Measurements from ENCODE around the gene PSTPIP1.
"Not testable (repeated sequence)": the region's sequence is repeated elsewhere in the genome, so short reads cannot be mapped to it uniquely, and the experiment has no call there.

PSTPIP1 gene

DNA sequence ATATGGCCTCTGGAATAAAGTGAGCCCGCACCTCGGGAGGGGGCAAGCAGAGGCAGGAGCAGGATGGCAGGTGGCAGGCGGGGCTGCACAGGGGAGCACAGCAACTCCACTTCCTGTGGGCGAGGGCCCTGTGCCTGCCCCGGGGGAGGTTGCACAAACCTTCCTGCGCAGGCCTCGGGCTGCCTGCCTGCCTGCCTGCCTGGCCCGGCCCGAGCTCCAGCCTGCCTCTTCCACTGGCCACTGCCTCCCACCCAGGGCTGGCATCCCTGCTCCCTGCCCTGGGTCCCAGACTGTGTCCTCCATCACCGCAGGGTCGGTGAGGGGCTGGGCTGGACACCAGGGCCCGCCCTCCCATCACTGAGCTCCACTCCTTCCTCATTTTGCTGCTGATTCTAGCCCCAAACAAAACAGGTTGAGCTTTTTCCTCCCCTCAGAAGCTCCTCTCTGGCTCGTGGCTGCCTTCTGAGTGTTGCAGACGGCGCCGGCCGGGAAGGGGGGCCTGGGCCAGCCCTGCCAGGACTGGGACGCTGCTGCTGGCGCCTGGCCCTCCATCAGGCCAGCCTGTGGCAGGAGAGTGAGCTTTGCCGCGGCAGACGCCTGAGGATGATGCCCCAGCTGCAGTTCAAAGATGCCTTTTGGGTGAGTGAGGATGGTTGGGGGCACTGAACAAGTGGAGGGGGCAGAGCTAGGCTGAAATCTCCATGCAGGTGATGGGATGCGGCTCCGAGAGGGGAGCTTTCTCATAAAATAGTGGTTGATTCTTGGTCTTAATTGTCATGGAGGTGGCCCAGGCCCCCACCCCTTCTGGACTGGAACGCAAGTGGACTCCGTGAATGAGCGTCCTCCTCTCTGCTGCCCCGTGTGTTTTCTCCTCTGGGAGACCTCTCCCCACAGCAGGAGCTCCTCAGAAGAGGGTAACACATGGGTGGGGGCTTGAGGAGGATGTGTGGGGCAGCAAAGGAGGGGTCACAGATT lies at the start of gene PSTPIP1:
Gene PSTPIP1, plus strand, starts transcription at position 156 of the 975 bp plus-strand sequence. Its CDS starts 448 bp downstream, at position 604.
- DNase-seq: peak; percentile 68

- DNase-seq: no peak
Measured at GRCh38 chr15:76945494-76946093, 49.3 kb upstream of the PSTPIP1 start.

GRCh38 chr15:76947454-76947853 lies 47.5 kb upstream of the PSTPIP1 start:
- no peak for DNase-seq

GRCh38 chr15:76951220-76951619 lies 43.7 kb upstream of the PSTPIP1 start:
- DNase-seq: peak; percentile 24

DNA sequence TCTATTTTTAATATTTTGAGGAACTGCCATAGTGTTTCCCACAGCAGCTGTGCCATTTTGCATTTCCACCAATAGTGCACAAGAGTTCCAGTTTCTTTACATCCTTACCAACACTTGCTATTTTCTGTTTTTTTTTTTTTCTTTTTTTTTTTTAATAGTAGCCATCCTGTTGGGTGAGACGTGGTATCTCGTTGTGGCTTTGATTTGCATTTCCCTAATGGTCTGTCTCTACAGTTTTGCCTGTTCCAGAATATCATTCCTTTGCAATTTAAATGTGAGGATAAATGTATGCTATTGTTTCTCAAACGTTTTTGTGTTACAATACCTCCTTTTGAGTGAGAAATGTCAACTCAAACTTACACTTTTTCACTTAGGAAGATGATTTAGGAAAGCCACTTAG lies 41.0 kb upstream of the PSTPIP1 start:
- no peak for DNase-seq

GRCh38 chr15:76954744-76955143 lies 40.2 kb upstream of the PSTPIP1 start:
- DNase-seq: peak; percentile 39

GRCh38 chr15:76961268-76962011 lies 33.5 kb upstream of the PSTPIP1 start:
- no peak for DNase-seq

- DNase-seq: no peak
Measured at GRCh38 chr15:76962337-76963013, 32.5 kb upstream of the PSTPIP1 start.

DNA sequence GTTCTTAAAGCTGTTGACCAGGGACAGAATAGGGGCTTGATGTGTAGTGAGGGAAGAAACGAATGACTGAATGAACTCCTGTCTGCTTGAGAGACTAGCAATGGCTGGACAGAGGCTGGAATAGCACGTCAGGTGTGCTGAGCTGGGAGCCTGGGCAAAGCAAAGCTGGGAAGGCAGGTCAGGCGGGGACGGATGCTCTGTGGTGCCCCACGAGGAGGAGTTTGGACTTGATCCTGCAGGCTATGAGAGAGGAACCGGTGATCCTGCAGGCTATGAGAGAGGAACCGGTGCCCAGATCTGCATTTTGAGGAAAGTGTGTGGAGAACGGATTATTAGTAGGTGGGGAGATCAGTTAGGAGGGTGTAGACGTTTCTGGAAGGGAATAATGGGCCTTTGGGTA lies 31.3 kb upstream of the PSTPIP1 start:
- DNase-seq: no peak

GRCh38 chr15:76964157-76964556 lies 30.8 kb upstream of the PSTPIP1 start:
- DNase-seq: no peak

DNA sequence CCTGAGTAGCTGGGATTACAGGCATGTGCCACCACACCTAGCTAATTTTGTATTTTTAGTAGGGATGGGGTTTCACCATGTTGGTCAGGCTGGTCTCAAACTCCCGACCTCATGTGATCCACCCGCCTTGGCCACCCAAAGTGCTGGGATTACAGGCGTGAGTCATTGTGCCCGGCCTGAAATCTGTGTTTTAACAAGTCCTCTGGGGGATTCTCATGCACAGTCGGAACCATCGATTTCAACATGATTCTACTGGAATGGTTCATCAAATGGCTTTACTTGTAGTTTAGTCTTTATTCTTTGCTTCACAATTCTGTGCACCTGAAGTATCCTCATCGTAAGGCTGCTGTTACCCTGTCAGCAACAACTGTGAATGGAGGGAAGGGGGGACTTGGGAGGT lies 28.9 kb upstream of the PSTPIP1 start:
- DNase-seq: not testable (repeated sequence)

DNA sequence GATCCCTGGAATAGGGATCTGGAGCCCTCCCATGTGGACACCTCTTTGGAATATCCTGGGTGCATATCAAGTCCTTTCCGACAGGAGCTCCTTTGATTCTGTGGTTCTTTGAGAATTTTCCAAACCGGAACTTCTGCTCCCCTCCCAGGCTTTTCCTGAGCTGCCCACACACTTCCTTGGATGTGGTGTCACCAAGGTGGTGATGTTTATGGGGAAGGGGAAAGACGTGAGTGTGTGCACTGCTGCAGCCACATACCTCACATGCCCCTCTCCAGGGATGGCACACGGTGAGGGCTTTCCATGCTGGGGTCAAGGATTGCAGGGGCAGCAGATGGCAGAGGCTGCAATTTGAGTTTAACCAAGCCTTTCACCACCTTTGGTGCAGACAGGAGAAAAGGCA lies 27.9 kb upstream of the PSTPIP1 start:
- no peak for DNase-seq

- no peak for DNase-seq
Measured at GRCh38 chr15:76968306-76968705, 26.6 kb upstream of the PSTPIP1 start.

DNA sequence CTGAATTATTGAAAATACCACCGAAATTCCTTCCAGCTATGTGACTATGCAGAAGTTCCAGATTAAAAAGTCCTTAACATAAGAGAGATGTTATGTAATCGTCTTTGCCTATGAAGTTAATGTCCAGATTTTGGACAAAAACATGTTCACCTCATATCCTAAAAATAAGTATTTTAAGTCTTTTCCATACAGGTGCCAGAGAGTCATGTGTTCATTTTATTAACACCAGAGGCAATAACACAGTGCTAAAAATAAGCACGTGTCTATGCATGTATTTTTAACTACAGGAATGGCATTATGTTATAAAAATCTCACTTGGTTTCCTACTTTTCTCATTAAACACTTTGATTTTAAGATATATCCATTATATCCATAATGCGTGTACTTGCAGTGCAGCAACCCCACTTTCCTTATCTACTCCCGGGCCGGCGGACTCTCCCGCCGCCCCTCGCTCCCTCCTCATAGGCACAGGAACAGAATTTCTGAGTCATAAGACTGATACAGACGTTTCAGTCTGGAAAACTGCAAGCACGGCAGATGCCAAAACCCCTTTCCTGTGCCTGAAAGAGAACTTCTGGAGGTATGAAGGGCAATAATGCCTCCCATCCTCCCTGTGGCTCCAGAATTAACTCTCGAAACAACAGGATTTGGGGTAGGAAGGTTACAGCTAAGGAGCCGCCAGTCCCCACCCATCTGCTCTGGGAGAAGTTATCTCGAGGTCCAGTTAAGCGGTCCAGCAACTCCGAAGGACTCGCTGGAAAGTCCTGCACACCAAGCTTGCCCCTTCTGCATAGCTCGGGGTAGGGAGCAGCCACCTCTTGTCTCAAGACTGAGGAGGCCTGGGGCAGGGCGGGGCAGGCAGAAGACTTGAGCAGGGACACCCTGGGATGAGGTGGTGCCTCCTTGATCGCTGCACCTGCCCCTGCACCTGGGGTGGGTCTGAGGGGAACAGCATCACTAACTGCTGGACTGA lies 22.3 kb upstream of the PSTPIP1 start:
- no peak for DNase-seq

DNA sequence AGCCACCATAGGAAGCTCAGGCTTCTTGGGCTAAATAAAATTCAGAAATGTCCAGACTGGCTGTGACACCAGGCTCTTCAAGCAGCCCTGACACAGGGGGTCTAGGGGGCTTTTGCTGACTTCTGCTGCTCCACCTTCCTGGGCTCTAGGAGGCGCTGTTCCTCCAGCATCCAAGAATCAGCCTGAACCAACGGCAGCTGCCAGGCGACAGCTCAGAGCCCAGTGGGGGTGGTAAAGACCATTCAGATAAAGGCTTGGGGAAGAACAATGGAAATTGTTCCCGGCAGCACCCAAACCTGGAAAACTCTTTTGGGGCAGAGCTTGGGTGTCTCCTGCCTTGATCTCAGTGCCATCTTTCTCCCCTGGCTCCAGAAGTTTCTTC lies 21.6 kb upstream of the PSTPIP1 start:
- DNase-seq: peak; percentile 79

GRCh38 chr15:76973906-76974305 lies 21.0 kb upstream of the PSTPIP1 start:
- DNase-seq: no peak

GRCh38 chr15:76974456-76975036 lies 20.4 kb upstream of the PSTPIP1 start:
- no peak for DNase-seq

DNA sequence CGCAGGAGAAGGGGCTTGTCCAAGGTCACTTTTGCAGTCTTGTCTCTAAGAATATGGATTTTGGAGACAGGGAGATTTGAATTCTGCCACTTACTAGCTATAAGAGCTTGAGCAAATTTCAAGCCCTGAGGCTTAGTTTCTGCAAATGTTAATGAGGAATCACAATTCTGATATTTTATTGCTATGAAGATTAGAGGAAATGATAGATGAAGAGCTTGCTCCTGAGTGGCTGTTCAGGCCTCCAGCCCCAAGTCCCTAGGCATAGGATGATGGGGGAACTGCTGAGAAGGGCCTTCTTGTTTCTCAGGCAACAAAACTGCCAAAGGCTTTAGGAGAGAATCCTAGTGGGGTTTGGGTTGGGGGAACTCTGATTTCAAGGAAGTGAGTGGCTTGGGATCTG lies 18.8 kb upstream of the PSTPIP1 start:
- no peak for DNase-seq

- DNase-seq: no peak
Measured at GRCh38 chr15:76976572-76977270, 18.2 kb upstream of the PSTPIP1 start.

DNA sequence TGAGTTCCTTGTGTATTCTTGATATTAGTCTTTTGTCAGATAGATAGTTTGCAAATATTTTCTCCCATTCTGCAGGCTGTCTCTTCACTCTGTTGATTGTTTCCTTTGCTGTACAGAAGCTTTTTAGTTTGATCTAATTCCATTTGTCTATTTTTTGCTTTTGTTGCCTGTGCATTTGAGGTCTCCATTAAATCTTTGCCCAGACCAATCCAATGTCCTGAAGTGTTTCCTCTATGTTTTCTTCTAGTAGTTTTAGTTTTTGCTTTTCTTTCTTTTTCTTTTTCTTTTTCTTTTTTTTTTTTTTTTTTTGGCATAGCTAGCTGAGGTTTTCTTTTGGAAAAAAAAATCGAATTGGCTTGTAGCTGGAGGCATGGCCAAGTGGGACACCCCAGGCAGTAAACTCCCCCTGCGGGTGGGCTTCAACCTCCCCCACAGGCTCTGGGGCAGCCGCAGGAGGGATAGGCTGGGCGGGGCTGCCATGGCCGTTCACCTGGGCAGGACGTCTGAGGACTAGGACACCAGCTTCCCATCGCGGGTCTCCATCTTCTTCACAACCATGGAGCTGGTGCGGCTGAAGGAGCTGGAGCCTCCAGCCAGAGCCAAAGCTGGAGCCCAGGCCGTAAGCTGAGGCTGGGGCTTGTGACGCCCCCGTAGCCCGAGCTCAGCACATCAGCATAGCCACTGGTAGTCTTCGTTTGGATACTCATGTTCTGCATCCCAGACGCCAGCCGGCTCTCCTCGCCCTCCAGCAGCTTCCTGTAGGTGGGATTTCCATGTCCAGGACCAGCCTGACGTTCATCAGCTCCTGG lies 16.2 kb upstream of the PSTPIP1 start:
- no peak for DNase-seq
